NCI-H748 treated with DMSO at 0.1 percent for 48 hours (cell line): ENCODE data around the gene ABCC8.
A peak's percentile ranks its signal among the peaks of the same experiment; 100 is the strongest.

Source experiments
- DNase-seq: peaks from one replicate; lab custom pipeline; 2025; lab: John Stamatoyannopoulos, UW

ABCC8 gene

GRCh38 chr11:17505146-17505545 is 28.5 kb upstream of the ABCC8 start:
- DNase-seq: no peak

- peak; percentile 63 for DNase-seq
Observed at GRCh38 chr11:17504330-17505107, 27.9 kb upstream of the ABCC8 start.

DNA sequence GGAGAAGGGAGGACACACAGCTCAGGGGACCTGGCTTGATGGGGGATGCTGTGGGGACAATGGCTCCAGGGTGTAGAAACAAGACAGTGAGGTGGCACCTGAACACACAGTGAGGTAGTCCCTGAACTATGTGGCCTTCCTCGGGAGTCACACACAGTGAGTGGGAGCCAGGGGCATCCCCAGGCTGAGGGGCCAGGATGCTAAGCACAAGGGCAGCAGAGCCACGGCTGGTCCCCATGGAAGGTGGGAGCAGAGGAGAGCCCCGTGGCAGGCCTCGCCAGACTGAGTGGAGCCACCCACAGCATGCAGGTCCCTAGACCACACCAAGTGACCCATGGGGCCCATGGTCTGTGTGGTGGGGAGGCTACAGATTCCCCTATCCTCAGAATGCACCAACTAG is 26.0 kb upstream of the ABCC8 start:
- no peak for DNase-seq

DNA sequence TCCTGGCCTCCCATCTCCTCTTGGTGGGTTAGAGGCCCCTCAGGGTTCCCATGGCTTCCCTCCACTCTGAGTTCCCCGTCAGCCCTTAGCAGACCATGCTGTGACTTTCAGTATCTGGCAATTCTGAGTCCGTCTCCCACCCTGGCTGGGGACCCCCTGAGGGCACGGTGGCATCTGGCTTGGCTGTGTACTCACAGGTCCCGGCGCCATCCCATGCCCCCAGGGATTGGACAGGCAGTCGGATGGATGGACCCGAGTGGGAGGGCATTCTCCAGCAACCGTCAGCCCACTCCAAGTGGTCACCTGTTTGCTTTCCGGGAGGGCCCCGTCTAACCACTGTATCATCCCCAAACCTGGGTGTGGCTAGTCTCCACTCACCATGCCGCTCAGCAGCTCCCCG is 24.0 kb upstream of the ABCC8 start:
- DNase-seq: no peak

GRCh38 chr11:17498475-17498874 is 21.8 kb upstream of the ABCC8 start:
- no peak for DNase-seq

DNA sequence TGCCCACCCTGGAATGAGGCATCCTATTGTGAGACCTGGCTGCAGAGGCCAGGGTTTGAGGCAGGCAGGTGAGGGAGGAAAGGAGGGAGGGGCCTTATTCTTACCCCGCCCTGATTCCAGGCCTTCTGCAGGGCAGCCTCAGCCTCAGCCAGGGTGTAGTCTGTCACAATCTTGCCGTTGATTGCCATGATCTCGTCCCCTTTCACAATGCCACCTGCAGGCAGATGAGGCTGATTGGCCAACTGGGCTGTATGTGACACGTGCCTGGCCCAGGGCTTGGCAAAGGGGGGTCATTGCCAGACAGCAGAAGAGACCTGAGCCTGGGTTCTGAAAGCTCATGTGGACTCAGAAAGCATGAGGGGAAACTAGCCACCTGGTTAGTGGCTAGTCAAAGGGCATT is 21.4 kb upstream of the ABCC8 start:
- DNase-seq: peak; percentile 27

DNA sequence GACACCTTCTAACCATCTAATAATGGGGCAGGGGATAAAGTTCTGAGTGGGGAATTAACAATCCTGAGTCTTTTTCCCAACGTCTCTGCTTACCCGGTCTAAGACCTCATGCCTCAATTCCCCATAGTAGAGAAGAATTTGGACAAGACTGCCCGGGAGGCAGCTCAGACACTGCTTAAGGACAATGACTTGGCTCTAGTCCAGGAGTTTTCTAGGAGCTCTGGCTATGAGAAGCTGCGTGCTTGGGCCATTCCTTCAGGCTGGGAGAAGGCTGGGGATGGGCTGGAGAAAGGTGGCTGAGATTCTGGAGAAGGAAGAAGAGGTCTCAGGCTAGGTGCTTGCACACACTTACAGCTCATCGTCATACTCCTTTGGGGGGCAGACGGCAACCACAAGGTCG is 19.8 kb upstream of the ABCC8 start:
- DNase-seq: no peak

GRCh38 chr11:17494019-17494418 is 17.4 kb upstream of the ABCC8 start:
- no peak for DNase-seq

GRCh38 chr11:17490938-17491337 is 14.3 kb upstream of the ABCC8 start:
- no peak for DNase-seq

GRCh38 chr11:17490232-17490631 is 13.6 kb upstream of the ABCC8 start:
- DNase-seq: no peak

DNA sequence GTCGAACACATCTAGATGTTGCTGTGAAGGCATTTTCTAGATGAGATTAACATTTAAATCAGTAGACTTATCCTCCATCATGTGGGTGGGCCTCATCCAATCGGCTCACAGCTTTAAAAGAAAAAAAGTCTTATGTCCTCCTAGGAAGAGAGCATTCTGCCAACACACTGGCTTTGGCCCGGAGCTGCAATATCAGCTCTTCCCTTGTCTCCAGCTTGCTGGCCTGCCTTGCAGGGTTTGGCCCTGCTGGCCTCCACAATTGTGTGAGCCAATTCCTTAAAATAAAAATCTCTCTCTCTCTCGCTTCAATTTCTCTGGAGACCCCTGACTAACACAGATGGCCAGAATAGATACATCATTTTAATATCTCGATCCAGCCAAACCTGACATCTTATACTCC is 13.1 kb upstream of the ABCC8 start:
- DNase-seq: no peak

DNA sequence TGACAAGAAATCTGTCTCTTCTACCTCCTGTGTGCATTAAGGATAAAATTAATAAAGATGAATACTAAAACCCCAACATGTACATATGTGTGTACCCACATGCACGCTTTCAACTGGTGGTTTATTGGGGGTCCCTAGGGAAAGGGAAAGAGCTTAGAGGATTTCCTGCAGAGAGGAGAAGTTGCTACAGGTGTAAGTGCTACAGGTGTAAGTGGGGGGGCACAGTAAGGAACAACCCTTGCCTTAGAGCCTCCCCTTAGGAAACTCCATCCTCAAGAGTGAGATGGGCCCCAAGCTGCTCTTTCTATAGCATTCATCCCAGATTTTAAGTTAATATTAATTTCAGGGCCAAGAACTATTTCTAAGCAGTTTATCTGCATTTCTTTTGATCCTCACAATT is 11.9 kb upstream of the ABCC8 start:
- no peak for DNase-seq

GRCh38 chr11:17486646-17487045 is 10.0 kb upstream of the ABCC8 start:
- no peak for DNase-seq

GRCh38 chr11:17483505-17483904 is 6.9 kb upstream of the ABCC8 start:
- no peak for DNase-seq

DNA sequence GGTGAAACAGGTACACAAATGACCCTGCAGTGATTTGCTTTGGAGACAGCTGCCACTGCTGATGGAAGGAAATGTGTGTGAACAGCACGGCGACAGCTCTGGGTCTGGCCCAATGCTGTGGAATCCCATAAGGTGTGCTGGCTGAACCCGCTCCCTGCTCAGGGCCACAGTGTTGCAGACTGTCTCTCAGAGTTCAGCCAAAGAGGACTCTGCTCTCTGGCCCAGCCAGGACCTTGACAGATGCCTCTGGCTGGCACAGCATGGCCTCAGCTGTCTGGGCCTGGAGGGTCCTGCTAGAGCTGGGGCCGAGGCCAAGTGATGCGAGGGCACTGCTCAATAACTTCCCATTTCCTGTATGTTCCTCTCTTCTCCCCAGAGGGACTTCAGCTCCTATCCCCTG is 5.3 kb upstream of the ABCC8 start:
- DNase-seq: no peak

GRCh38 chr11:17479284-17480214 is 2.9 kb upstream of the ABCC8 start:
- DNase-seq: no peak

DNA sequence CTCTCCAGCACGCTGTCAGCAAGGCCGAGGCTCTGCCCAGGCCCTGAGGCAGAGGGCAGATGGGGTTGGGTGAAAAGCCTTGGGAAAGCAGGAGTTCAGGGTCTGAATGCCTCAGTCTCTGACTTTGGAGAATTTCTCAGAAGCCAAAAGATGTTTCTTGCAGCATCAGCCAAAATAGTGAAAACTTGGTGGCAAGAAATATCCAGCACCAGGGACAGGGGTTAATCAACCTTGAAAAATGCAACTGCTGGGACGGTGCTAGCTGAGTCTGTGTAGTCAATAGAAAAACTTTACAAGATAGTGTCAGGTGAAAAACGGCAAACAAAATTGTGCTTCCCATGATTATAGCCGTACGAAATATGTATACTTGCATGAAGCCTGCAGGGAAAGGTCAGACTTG is 1.4 kb upstream of the ABCC8 start:
- DNase-seq: no peak

- DNase-seq: no peak
Observed at GRCh38 chr11:17477361-17477760, 716 bp upstream of the ABCC8 start.

DNA sequence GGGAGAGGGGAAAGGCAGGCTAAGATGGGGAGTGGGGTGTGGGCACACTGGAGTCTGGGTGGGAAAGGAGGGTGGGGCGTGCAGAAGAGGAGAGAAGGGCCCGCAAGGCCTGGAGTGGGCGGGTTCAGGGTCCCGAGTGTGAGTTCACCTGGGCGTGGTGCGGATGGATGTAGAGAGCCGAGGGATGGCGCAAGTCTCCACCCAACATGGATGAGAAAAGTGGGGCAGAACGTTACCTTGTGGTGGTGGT is 364 bp upstream of the ABCC8 start:
- DNase-seq: peak; percentile 8

DNA sequence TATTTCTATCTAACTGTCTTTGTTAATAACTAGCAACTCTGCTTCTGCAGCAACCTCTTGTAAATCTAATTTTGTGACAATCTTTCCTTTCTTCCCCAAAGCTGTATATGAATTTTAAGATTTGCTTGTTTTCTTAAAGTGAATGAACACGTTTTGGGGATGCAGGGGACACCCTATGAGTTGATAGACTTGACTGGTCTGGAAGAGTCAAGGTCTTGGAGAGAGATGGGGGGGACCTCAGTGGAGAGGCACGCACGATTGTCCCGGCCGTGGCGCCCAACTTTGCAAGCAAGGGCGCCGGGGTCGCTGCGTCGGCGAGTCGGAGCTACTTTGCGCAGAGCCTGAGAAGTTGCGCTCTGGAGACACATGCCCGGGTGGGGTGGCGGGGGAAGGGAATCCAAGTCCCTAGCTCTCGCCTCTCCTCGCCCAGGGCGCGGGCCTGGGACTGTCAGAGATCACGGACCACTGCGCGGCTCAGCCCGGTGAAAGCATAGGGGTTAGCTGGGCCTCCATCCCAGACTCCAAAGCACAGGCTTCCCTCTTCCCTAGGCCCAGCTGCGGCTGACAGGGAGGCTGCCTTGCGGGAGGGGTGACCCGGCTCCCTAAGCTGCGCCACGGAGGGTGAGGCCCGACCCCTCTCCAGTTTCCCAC is 854 bp downstream of the ABCC8 start:
- DNase-seq: no peak

DNA sequence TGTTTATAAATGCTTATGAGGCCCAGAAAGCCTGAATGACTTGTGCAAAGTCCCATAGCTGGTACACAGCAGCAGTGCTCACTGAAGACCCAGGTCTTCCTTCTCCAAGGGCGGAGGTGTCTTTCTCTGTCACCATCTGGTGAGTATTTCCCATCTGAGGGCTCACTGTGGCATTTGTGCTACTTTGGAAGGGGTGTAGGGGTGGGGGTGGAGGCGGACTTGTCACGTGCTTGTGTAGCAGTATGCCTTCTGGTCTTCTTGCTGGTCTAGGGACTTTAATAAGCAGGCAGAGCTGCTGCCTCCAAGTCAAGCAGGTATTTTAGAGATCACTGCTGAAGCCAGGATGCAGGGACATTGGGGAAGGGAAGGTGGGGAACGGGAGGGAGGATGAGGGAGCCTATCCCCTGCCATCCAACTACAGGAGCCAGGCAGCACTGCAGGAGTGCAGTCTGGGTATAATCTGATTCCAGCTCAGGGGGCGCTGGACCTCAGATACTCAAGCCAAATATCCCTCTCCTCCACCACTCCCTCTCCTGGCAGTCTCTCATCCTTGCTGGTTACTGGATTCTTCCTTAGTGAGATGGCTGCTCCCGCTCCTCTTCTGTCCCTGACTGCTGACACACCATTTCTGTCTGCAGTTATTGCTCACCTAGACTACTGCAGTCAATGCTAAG is 3.4 kb downstream of the ABCC8 start:
- no peak for DNase-seq

DNA sequence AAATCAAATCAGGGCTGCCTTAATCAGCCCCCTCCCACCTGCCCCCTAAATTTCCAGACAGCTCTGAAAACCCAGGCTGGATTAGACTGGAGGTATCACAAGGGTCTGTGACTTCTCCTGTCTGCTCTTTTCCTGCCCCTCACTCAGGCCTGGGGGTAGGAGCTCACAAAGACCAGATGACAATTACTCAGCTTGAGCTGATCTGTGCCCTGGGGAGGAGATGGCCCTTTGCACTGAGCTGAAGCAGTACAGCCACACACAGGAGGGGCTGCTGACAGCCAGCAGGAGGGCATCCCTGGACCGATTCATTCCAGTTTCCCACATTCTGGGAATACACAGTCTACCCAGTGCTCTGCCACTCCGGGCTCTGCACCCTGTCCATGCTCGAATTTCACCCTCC is 4.2 kb downstream of the ABCC8 start:
- no peak for DNase-seq

- no peak for DNase-seq
Observed at GRCh38 chr11:17471501-17471900, 5.1 kb downstream of the ABCC8 start.
